Measurements from ENCODE around the gene ASIP. TPM values are rescaled to one million over a fixed set of nuclear protein-coding genes. Genes with fewer than 3 reads are reported as not detected.

Gene ASIP
- total and polyA plus RNA-seq, 2 of the 13 experiments (the other 11 are each of a cell fraction or from before 2014, with no cell fraction given) = not detected

GRCh38 chr20:34312544-34313217 lies 71.5 kb downstream of the ASIP start (continued):
- peak; percentile 99 to 100 for TF ChIP-seq HMGXB4 (CRISPR knock-in tag; IDR thresholded peaks at IDR 0.05; ENCODE audit: borderline replicate concordance in 1 of 2, low read depth in 1 of 2)
- TF ChIP-seq PAX8 (CRISPR knock-in tag; IDR thresholded peaks at IDR 0.05; ENCODE audit: borderline replicate concordance) = no peak; the same call in 1 of the 2 replicates
- peak; percentile 65; the same call in 1 of the 2 replicates for TF ChIP-seq NR2C2 (CRISPR knock-in tag; IDR thresholded peaks at IDR 0.05; ENCODE audit: borderline replicate concordance)
- peak; percentile 87 for TF ChIP-seq FOSL2 (CRISPR knock-in tag; IDR thresholded peaks at IDR 0.05)
- TF ChIP-seq NKX3-1 (CRISPR knock-in tag; IDR thresholded peaks at IDR 0.05) = no peak
- peak; percentile 74; the same call in 1 of the 2 replicates for TF ChIP-seq ZNF713 (CRISPR knock-in tag; IDR thresholded peaks at IDR 0.05)
- no peak for TF ChIP-seq THYN1 (CRISPR knock-in tag; IDR thresholded peaks at IDR 0.05; ENCODE audit: borderline replicate concordance, low read depth)
- TF ChIP-seq FOXP1 (IDR thresholded peaks at IDR 0.05) = no peak
- TF ChIP-seq FOXP1 (CRISPR knock-in tag; IDR thresholded peaks at IDR 0.05) = peak; percentile 37; the same call in 1 of the 2 replicates
- no peak for TF ChIP-seq ZNF839 (CRISPR knock-in tag; IDR thresholded peaks at IDR 0.05; ENCODE audit: borderline replicate concordance)
- peak; percentile 52 for TF ChIP-seq UBTF (CRISPR knock-in tag; IDR thresholded peaks at IDR 0.05)
- TF ChIP-seq KLF11 (CRISPR knock-in tag; IDR thresholded peaks at IDR 0.05) = peak; percentile 88
- no peak for TF ChIP-seq ZNF549 (CRISPR knock-in tag; IDR thresholded peaks at IDR 0.05)
- TF ChIP-seq HNRNPLL (IDR thresholded peaks at IDR 0.05; ENCODE audit: low read depth, low read length, poor library complexity, severe bottlenecking) = peak; percentile 29
- TF ChIP-seq SNAPC2 (CRISPR knock-in tag; IDR thresholded peaks at IDR 0.05) = no peak
- TF ChIP-seq IKZF5 (CRISPR knock-in tag; IDR thresholded peaks at IDR 0.05) = peak; percentile 97
- TF ChIP-seq MLX (CRISPR knock-in tag; IDR thresholded peaks at IDR 0.05) = peak; percentile 68; the same call in 1 of the 2 replicates
- TF ChIP-seq MTF1 (CRISPR knock-in tag; IDR thresholded peaks at IDR 0.05) = no peak; the same call in 1 of the 2 replicates
- peak; percentile 59; the same call in 1 of the 2 replicates for TF ChIP-seq ZNF335 (CRISPR knock-in tag; IDR thresholded peaks at IDR 0.05)
- peak; percentile 79 for TF ChIP-seq SOX5 (CRISPR knock-in tag; IDR thresholded peaks at IDR 0.05; ENCODE audit: borderline replicate concordance)
- peak; percentile 70 for TF ChIP-seq ATF3 (CRISPR knock-in tag; IDR thresholded peaks at IDR 0.05)
- no peak for TF ChIP-seq ZNF431 (CRISPR knock-in tag; IDR thresholded peaks at IDR 0.05; ENCODE audit: borderline replicate concordance, low read depth)
- TF ChIP-seq ADNP (CRISPR knock-in tag; IDR thresholded peaks at IDR 0.05) = no peak; the same call in 1 of the 2 replicates
- no peak for TF ChIP-seq SP1 (IDR thresholded peaks at IDR 0.05)
- peak; percentile 67; the same call in 1 of the 2 replicates for TF ChIP-seq SP1 (CRISPR knock-in tag; IDR thresholded peaks at IDR 0.05)

Data from HepG2 (cell line).